ENCODE measurements around the gene HEXIM2.
A peak's percentile ranks its signal among the peaks of the same experiment; 100 is the strongest.

The HEXIM2 gene

DNA sequence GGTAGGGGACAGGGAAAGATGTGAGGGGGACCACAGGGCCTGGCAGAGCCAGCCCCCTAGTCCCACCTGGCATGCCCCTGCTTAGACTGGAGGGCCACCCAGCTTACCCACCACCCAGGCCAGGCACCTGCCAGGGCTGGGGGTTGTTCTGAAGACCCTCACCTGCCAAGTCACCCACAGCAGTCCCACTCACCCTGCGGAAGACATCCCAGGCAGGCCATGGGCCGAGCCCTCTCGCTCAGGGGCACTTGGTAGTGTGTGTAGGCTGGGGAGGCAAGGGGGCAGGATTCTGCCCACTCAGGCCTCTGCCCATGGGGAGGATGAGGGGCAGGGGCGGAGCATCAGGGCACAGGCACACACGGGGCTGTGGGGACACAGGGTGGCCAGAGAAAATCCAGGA is 33.3 kb upstream of the HEXIM2 start:
- no peak for DNase-seq

DNA sequence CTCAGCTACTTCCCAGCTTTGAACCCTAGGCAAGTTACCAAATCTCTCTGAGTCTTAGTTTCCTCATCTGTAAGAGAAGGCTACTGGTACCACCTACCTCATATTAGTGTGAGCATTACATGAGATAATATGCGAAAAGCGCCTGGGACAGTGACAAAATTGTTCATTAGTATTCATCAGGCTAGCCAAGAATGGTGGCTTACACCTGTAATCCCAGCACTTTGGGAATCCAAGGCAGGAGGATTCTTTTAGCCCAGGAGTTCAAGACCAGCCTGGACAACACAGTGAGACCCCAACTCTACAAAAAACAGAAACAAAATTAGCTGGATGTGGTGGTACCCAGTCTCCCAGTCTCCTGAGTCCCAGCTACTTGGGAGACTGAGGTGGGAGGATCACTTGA is 32.7 kb upstream of the HEXIM2 start:
- DNase-seq: no peak

DNA sequence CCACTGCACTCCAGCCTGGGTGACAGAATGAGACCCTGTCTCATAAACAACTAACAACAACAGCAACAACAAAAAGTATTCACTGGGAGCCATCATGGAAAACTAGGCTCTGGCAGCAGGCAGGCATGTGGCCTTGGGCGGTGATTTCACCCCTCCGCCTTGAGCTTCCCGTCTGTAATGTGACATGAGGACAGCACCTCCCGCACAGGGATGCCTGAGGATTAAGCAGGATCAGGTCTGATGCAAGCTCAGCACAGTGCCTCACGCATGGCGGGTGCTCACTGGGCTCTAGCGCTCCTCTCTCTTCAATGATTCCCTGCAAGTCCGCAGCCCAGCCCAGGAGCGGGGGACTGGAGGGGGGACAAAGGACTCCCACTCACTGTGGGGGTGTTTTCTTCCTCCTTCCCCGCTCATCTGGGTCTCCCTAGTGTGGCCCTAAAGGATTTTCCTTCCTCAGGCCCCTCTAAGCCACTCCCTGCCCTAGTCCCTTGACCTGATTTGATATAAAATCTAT is 32.2 kb upstream of the HEXIM2 start:
- DNase-seq: no peak

DNA sequence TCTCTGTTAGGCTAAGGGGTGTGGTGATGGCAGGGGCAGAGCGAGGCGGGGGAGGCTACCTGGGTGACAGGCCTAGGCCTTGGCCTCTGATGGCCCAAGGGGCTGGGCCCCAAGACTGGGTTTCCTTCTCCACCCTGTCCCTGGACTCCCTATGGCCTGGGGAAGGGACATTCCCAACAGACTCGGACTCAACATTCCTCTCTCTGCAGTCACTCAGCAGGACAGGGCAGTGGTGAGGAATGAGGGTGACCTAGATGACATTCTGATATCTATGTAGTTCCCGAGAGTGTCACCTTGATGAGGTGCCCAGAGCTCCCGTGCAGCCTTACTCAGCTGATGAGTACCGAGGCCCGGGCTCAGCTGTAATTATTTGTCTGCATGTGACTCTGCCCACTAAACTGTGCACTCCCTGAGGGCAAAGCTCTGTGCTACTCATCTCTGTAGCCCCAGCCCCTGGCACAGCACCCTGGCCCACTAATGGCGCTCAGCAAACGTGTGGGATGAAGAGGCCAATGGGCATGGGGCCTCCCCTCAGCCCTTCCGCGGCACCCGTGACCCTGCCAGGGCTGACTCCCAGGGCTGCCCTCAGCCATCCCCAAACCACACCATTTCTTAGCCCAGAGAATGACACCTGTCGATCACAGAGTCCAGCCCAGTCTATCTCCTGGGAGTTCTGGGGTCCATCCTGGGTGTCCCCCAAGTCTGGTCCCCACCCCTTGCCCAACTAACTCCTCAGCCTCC is 31.6 kb upstream of the HEXIM2 start:
- no peak for DNase-seq

DNA sequence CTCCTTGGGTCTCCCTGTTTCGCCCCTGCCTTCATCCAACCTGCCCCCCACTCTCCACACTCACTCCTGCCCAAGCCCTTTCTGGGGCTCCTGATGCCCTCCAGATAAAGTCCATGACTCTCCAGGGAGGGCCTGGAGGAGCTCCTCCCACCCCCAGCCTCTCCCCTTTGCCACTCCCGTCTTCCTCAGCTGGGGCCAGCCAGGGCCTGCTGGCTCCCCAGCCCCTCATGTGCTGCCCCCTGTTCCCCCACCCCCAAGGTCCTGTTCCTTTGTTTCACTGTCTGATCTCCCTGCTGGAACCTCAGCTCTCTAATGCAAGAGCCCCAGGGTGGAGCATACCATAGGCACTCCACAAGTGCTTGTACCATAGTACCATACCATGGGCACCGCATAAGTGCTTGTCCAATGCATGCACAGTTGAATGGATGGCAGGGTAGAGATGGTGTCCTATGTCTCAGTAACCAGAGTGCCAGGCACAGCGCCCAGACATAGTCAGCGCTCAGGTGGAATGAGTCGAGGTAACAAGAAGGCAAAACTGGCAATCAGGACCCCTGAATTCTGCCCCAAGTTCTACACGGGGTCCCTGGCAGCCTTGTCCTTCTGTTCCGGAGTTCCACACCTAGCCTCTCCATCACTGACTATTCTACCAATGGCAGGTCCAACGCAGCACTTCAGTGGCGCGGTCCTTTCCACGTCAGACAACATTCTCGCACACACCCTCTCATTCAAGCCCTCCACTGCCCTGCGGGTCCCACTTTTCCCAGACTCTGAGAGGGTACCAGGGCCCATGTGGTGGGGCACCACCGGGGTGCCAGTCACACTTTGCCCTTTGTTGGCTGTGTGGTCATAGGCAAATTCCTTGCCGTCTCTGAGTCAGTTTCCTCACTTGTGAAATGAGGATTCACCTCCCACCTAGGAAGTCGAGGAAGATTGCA is 30.7 kb upstream of the HEXIM2 start:
- DNase-seq: no peak

DNA sequence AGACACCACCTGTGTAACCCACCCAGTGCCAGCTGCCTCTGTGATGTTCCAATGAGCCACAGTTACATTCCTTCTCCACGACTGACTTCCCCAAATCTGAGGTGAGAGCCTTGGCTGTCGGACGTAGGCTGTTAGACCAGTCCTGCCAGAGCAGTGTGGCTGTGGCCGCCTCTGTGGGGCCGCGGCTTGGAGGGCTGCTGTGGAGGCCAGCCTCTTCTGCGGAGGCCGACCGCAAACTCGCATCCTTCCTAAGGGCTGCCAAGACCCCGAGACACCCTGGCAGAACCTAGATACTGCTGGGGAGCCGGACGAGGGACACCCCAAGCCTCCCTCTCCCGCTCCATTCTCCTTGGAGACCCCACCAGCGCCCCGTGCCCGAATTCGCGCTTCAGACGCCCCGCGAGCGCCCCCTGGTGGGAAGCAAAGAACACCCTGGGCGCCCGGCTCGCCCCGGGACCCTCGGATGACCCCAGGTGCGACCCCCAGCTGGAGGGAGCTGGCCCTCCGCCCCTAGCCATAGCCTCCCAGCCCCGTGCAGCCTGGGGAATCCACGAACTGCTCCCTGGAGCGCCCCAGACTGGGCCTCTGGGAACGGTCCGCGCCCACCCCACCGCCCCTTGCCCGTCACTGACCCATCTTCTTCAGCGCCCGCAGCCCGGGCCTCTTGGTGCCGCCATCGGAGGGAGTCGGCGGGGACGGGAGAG is 29.9 kb upstream of the HEXIM2 start:
- no peak for DNase-seq

DNA sequence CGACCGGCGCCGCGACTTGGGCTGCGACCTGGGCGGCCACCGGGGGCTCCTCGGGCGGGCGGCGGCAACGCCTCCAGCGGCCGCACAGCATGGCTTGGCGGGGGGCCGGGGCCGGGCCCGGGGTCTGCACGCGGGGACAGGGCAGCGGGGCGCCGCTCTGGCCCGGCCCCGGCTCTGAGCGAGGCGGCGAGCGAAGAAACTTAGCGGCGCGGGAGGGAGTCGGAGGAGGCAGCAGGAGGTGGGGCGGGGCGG is 29.4 kb upstream of the HEXIM2 start, which contains the start of gene PLCD3:
TSS of gene PLCD3 (minus strand) at position 196 of the 252 bp plus-strand sequence. CDS start at position 91, 105 bp downstream.
- DNase-seq: no peak

DNA sequence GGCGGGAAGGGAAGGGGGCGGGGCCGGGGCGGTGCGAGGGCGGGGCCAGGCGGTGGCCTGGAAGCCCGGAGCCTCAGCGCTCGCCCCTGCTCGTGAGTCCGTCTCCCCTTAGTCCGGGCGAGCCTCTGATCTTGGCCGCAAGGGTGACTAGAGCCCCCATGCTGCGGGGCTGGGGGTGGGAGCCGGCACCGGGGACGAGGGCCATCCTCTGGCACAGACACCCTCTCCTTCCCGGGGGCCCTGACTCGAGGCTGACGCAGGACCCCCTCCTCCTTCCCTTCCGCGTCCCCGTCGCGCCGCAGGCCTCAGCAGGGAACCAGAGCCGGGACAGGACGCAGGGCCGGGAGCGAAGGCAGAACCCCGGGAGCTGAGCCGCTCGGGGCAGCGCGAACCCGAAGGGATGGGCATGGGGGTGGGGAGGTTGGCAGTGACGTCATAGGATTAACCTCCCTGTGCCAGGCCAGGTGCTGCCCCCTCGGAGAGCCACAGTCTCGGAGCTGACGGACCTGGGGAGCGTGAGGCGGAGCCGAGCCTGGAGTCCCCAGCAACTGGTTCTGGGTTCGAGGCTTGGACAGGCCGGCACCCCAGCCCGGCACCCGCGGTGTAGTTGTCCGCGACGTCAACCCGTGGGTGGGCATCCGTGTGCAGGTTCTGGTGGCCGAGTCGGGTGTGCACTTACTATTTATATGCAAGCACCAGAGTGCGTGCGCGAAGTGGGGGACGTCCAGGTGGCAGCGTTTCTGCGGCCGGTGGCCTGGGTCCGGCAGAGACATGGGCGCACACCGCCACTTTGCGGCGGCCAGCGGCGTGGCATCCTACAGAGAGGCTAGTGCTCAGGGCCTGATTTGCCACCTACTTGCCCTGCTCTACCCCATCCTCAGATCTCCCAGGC is 28.9 kb upstream of the HEXIM2 start:
- peak; percentile 27 for DNase-seq

DNA sequence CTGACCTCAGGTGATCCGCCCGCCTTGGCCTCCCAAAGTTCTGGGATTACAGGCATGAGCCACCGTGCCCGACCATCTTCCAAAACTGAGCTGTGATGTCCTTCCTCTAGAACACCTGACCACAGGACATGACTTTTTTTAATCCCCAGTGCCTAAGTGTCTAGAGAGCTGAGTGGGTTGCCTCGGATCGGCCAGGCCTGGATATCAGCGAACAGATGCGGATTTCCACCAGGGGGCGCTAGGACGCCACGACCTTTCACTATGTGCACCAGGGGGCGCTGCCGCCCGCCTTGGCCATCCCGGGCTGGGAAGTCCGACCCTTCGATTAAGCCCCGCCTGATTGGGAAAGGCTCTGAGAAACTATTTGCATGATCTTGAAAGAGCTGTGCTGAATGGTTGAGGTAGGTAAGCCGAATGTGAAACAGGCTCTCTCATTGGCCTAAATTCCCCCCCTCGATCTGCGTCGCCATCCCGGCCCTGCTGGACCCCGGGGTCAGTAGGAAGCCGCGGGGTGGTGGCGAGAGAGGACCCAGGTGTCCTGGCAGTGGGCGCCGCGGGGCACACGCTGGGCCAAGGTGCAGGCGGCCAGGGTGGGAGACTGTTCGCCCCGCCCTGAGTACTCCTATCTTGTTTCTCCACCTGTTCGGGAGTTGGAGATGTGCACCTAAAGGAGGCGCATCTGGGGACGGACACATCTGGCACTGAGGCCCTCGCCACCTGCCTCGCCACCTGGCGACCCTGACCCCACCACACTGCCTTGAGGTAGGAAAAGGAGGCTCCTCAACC is 26.3 kb upstream of the HEXIM2 start, which contains the start of gene ACBD4:
TSS of gene ACBD4 (plus strand) at position 496 of the 786 bp plus-strand sequence. CDS start 458 bp downstream, outside the sequence.
- peak; percentile 97 for DNase-seq

DNA sequence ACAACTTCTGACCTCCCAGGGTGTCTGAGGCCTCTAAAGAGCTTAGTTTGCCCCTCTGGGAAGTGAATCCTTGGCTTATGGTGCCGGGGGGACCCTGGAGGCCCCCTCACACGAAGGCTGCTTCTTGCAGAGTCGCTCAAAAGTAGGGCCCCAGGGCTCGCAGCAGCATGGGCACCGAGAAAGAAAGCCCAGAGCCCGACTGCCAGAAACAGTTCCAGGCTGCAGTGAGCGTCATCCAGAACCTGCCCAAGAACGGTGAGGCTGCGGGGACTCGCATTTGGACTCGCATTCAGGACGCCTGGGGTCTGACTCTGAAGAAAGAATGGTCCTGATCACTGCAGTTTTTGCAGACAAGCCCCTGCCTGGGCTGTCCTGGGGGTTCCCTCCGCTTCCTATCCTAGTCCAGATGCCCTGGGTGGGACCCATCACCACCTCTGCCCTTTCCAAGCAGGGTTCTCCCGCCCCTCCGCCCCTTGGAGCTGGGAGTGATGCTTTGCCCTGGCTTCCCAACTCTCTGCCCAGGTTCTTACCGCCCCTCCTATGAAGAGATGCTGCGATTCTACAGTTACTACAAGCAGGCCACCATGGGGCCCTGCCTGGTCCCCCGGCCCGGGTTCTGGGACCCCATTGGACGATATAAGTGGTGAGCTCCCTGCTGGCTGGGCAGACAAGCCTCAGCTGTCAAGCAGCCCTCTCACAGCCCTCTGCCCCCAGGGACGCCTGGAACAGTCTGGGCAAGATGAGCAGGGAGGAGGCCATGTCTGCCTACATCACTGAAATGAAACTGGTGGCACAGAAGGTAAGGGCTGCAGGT is 25.5 kb upstream of the HEXIM2 start:
- no peak for DNase-seq

DNA sequence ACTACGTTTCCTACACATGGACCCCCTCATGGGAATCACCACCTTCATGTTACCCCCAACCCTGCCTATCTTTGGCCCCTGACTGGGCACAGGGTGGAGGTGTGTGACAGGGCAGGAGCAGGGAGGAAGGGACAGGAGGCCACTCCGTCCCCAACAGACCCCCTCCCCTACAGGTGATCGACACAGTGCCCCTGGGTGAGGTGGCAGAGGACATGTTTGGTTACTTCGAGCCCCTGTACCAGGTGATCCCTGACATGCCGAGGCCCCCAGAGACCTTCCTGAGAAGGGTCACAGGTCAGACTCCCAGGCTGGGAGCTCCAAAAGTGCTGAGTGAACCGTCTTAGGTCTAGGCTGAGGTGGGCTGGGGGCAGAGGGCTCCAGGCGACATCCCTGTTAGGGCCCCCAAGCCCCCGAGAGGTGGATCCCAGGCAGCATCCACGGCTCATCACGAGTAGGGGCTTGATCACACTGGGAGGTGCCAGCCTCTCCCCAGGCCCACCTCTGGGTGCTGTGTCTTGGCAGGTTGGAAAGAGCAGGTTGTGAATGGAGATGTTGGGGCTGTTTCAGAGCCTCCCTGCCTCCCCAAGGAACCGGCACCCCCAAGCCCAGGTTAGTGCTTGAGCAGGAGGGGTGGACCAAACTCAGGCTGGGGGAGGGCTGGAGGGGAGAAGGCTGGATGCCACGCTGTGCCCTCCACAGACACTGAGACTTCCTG is 24.7 kb upstream of the HEXIM2 start:
- no peak for DNase-seq

DNA sequence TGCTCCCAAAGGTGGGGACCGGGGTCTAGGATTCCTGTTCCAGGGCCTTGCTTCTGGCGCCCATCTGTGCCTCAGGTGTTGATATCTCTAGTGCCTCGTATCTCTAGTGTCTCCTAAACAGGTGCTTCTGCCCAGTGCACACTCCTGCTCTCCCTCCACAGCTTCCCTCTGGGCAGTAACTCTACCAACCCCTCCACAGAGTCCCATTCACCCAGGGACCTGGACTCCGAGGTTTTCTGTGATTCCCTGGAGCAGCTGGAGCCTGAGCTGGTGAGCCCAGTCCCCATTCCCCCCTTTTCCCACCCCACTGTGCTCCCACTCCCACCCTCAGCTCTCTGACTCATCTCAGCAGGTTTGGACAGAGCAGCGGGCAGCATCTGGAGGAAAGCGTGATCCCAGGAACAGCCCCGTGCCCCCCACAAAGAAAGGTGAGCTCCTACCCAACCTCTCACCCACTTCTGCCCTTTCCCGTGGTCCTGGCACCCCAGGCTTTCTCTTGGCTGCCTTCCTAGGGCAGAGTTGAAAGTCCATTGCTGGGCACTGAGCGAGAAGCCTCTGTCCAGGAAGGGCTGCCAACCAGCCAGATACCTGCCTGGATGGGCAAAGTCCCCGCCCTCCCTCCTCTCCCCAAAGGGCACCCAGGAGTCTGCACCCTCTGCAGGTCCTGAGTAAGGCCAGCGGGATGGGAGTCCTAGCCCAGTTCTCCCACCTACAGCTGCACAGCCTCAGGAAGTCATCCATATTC is 23.9 kb upstream of the HEXIM2 start:
- DNase-seq: no peak

DNA sequence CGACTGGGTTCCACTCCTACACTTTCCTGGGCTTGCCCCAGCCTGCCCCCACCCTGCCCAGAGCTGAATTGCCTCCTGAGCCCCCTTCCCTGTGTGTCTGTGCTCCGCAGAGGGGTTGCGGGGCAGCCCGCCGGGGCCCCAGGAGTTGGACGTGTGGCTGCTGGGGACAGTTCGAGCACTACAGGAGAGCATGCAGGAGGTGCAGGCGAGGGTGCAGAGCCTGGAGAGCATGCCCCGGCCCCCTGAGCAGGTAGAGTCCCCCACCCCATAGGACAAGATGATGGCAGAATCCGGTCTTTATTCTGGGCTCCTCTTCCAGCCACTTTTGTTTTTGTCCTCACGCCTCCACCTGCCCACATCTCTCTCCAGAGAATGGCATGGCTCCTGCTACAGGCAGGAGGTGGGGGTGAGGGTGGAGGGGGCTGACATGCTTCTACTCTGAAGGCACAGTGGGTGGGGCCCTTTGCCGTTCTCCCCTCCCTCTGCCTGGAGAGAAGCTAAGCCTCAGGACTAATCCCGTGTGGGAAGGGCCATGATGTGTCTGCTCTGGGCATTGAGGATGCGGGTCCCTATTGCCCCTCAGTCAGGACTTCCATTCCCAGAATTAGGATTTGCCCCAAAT is 22.7 kb upstream of the HEXIM2 start:
- DNase-seq: no peak

DNA sequence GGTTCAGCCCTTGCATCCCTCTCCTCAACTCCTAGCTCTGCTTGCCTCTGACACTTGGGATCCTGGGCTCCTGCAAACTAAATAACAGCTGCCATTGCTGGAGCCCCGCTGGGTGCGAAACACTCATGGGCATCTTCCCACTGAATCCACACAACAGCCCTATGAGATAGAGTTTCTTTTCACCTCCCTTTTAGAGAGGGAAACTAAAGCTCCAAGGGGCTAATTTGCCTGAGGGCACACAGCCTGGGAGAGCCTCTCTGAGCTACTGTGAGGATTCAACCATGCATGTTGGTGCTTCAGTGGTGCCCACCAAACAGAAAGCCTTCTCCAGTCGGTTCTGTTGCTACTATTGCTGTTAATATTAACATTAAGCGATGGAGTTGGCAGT is 22.1 kb upstream of the HEXIM2 start:
- no peak for DNase-seq

DNA sequence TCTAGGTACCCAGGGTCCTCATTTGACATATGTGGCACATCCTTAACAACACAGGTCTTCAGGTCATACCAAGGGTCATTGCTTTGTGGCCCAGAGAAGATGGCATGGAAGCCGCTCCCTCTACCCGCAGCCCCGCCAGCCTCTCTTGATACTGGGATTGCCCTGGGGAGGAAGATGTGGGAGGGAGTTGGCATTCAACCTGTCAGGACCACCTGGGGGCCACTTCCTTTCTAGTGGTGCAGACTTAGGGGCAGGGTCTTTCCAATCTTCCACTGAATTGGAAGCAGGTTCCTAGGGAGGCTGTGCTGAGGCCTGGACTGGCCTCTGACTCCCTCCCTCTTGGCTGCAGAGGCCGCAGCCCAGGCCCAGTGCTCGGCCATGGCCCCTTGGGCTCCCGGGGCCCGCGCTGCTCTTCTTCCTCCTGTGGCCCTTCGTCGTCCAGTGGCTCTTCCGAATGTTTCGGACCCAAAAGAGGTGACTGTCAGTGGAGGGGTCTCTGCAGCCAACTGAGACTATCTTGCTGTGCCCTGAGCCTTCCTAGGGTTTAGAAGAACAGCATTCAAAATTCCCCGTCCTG is 18.5 kb upstream of the HEXIM2 start:
- no peak for DNase-seq

DNA sequence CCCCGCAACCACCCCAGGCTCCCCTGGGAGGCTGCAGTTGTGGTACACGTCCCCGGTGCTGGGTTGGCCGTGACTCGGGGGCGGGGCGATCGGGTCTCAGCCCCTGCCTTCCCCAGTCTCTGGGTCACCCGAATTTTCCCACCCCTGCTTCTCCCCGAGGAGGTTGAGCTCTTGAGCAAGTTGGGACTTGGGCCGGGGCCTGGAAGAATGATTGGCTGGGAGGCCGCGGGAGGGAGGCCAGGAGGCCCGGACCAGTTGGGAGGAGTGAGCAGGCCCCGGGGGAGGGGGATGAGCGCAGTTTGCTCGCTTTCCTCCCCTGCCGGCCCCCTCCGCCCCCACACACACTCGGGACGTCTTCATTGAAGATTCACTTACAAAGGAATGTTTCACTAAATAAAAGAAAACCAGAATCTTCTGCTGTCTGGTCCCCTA is 17.9 kb upstream of the HEXIM2 start:
- no peak for DNase-seq

DNA sequence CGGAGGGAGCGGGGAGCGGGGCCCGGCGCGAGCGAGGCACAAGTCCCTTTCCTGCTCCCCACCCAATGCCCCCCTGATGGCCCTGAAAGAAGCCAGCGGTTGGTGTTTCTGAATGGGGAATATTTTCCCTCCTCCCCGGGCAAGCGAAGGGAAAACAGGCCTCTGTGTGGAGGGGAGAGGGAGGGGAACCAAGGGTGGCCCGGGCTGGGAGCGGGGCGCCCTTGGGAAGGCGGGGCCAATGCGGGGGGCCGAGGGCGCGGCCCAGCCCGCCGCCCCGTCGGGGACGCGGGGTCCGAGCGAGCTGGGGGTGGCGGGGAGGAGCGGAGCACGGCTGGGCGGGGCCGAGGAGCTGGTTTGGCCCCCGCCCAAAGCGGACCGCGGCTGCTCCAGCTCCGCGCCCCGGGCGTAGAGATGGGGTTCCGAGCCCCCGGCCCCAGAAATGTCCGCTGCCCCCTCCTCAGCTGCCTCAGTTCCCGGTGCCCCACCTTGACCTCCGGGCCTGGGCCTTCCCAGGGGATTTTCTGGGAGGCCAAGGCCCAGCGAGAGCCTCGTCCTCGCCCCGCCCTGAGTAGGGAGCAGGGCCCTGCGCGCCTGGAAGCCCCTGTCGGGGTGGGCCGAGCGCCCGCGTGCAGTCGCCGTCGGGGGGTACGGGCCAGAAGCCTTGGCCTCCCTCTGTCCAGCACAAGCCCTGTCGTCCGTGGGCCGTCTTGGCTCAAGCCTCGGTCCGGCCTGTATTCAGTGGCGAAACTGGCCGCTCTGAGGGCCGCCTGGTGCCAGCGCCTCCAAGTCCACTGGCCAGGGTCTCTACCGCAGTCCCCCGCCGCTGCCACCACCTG is 17.3 kb upstream of the HEXIM2 start:
- no peak for DNase-seq
